Ramos (cell line): ENCODE results near the gene METRN.
"Not testable (repeated sequence)": the region's sequence is repeated elsewhere in the genome, so short reads cannot be mapped to it uniquely, and the experiment has no call there.

Experiments
- in situ Hi-C: fragments of 300-500 bp; cut with MboI; formaldehyde crosslinking; loops from one replicate; pipeline ENCODE4 v1.14.3; 2022; ENCODE audit warnings: low sequenced_read_pairs; ENCODE audit not compliant: unreplicated experiment

METRN gene

DNA sequence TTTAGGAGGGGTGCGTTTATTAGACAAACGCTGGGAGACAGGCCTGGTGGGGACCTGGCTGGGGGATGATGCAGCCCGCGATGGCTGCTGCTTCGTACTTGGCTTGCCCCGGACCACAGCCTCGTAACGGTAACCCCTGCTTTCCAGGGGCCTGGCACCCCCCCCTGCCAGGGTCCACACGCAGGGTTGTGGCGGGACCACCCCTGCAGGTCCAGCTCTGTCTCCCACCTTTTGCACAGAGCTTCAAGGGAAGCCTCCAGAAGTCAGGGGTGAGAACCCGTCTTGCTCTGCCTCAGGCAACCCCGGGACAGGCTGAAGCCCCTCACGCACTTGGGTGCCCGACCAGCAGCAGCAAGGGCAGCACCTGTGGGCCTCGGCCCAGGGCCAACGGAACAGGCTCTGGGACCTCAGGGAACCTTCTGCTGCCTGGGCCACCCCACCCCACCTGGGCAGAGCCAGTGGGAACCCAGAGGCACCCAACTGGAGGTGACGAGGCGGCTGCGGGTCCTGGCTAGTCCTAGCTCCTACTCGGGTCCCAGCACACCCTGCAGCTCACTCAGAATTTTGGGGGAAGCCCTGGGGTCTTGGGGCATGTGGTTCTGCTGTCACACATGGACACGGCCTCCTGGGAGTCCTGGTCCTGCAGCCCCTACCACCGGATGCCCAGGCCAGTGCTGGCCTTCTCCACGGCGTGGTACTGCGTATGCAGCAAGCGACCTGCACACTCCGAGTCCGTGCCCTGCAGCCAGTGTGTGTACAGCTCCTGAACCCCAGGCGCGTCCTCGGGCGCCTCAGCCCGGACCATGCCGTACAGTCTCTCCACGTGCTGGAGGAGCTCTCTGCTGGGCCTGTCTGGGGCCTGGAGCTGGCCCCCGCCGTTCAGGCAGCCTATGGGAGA lies 15.1 kb downstream of the METRN start:
- in situ Hi-C loops = no loop called here

DNA sequence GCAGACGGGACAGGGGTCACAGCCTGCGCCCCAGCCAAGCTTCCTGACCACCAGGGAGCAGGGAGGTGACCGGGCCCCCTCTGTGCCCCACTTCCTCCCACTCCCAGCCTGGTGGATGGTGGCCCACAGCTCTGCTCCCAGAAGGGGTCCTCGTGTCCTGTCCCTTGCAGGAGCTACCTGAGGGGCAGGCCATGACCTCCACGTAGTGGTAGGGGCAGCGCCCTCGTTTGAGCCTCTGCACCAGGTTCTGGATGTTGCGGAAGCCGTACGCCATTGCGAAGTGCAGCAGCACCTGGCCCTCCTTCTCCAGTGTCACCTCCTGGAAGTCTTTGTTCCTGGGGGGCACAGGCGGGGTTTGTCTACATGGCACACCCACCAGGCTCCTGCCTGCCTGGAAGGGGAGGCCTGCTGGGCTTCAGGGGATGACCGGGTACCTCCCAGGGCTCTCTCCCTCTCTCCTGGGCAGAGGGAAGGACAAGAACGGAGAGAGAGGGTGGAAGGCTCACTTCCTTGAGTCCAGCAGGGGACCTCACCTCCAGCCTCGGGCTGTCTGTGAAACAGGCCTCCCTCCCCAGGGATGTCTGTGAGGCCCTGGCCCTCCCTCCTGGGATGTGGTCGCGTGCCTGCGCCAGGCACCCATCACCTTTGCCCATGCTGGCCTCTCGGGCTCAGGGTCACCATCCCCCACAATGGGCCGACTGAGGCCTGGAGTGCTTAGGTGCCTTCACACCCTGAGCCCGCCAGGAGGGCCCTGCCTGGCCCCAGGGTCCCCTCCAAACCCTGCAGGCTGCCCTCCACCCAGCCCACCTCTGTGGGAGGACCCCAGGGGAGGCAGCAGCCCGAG lies 16.0 kb downstream of the METRN start:
- in situ Hi-C loops = no loop called here

DNA sequence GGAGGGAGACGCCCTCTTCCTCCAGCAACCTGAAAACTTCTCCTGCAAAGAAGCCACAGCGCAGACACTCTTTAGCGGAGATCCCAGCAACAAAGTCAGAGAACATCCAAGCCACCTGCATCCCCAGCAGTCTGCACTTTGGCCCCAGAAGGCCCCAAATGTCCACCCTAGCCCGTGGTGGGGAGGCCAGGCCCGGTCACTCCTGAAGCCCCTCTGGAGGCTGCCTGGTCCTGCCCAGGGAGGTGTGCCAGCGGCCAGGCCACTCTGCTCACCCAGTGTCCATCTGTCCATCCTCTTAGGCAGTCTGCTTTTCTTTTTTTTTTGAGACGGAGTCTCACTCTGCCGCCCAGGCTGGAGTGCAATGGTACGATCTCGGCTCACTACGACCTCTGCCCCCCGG lies 17.4 kb downstream of the METRN start:
- in situ Hi-C loops = no loop called here

DNA sequence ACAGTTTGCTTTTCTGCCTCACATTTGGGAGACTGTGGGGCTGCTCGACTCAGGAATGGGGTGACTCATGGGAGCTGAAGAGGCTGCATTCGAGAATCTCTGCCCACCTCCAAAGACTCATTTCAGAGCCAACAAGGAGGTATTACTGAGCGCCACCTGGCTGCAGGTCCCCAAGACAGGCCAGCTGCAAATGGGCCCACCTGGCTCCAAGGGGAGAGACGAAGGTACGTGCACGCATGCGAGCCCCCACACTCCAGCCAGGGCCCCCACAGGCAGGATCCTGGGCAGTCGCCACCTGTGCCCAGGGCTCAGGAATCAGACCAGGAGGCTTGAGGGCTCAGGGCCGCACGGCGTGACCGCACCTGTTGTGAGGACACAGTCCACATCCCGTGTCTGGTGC lies 18.0 kb downstream of the METRN start:
- in situ Hi-C loops = no loop called here

DNA sequence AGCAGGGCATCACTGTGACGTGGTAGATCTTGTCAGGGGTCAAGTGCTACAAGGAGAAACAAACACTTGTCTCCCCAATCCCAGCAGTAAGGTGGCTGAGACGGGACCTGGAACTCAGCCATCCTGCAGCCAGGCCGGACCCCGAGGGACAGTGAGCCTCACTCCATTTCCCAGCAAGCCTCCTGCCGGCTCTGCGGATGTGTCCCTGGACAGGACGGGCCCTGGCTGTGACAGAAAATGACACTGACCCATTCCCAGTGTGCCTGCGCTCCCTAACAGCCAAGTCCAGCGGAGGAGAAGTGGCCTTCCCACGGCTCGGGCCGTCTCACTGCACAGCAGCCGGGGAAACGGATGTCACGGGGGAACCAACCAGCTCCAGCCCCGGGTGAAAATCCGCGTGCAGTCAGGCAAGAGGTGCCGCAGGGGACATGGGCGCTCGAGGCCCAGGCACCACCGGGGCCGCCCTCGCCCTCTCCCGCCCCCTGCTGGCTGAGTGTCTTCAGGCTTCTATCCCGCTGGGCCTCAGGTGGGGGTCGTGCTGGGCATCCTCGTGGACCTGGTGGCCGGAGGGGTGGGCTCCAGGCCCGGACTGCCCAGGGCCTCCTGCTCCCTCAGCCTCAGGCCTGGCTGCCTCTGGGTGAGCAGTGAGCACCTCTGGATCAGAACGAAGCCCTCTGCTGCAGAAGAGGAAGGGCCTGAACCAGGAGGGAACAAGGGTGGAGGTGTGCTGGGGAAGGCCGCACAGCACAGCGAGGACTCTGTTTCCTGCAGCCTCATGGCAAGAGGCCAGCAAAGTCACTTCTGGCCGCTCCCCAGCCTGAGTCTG lies 18.7 kb downstream of the METRN start:
- in situ Hi-C loops = no loop called here

DNA sequence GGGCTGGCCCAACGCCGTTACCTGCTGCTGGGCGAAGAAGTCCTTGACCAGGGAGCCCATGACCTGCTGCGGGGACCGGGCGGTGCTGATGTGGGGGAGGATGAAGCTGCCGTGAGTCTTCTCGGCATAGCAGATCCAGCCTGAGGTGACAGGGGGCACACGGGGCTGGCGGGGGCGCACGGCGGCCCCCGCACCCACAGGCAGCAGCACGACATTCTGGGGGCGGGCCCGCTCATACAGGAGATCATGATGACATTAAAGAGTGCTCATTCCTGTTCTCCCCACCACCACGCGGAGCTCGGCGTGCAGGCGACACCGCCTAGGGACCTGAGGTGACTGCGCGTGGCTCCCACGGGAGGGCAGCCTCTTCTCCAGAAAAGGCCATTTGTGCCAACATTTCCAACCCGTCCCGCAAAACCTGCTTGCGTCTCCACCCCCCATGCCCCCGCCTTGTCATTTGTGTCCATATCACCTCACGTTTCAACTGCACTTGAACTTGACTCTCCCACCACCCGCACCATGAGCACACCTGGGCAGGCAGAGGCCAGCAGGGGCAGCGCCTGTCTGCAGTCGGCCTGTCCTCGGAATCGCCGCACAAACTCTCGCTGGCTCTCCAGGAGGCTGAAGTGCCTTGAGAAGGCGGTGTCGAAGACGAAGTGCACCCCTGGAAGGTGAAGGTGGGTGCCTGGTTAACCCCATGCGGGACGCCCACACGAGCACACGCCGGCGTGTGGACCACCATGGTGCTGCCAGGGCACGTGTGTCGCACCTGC lies 19.5 kb downstream of the METRN start:
- in situ Hi-C loops = no loop called here

DNA sequence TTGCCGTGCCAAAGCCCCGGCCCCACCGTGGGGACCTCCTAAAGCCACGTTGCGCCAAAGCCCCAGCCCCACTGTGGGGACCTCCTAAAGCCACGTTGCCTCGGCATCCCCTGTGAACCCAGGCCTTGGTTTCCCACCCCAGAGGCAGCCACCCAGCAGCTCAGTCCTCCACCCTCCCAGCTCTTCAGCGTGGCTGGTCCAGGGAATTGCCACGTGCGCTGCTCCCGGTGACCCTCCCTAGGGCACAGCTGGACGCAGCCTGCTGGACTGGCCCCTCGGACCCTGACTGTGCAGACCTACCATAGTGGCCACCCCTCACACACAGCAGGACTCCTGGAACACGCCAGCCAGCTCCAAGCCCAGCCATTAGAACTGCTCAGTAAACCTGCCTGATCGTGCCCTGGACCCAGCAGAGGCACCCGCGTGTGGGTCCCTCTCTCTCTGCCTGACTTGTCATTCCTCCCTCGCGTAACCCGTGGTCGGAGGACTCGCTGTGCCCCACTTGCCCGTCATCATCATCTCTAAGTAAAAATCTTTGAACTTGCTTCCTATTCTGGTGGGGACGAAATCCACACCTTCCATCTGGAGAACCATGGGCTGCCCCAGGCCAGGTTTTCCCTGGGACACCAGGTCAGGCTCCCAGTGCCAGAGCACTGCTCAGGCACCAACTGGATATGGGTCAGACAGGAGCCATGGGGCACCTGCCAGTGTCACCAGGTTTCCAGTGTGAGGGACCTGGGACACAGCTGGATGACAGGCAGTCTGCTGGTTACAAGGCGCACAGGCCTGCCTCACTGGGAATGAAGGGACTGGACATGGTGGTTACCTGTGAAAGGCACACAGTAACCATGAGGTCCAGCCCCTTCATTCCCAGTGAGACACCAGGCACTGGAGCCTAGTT lies 20.3 kb downstream of the METRN start:
- in situ Hi-C loops = no loop called here

DNA sequence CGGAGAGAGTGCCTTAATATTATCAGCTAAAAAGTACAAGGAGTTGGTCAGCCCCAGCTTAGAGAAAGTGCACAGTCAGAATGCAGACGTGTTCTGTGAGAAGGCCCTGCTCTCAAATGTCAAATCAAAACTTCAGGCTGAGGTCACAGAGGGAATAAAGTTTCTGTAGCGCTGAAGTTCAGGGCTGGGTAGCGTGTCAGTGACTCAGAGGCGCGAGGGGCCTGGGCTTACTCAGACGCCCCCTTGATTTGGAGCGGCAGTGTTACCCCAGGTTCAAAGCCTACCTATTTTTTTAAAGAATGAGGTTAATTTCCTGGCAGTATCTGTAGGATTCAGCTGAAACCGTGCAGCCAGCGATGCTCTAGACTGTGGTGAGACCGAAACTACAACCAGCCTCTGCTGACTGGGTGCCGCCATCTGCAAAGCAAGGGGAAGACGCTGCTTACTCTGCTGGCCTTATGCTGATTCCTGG lies 21.1 kb downstream of the METRN start:
- in situ Hi-C loops = no loop called here

DNA sequence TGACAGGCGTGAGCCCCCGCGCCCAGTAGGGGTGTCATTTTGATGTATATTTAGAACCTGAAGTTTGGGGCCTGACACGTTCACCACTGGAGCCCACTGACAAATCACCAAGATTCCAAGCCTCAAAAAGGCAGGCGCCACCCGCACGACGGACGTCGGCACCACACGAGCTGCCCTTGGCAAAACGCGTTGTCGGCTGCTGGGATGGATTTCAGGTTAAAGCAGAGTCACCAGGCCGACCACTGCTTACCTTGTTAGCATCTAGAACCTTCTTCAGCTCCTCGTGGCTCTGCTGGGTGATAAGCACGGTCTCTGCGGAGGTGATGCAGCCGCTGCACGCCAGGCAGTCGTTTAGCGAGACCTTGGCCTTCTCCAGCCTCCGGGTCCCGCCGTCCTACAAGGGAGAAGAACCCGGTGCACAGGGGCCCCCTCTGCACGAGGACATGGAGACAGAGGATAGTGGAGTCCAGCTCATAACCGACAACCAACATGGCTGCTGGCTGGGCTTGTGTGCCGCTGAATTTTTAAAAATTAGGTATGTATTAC lies 22.1 kb downstream of the METRN start:
- in situ Hi-C loops = no loop called here

DNA sequence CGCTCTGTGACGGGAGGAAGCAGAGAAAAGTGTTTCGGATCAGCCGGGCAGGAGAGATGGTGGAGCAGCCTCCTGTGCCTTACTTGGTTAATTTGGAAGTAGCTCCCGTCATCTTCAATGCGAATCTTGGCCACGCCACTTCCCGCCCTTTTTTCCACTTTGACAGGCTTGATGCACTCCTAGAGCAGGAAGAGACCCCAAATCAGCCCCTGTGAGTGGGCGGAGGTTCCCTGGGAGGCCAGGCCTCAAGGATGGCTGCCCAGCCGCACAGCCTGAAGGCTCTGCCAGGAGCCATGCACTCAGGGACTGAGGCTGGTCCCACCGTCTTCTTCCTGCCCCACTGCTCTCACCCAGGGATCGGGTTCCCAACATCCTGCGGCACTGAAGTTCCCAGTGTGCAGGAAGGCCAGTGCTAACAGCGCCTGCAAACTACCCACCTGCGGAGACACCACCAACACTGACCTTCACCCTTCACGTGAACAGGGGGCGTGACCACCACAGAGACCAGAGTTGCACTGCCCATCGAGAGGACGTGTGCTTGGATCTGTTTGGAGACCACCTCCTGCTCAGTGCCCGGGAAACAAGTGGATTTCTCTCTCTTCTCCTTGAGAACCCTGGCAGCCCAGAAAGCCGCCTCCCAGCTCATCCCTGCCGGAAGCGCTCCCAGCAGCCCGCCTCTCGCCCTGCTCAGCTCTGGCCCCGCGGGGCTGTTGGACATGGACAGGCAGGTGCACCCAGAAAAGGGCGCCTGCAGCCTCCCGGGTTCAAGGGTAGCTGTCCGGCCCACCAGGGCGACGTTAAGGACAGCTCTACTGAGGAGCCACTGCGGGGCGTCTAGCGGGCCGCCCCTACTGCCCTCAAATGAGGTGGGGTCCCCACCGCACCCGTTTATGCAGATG lies 24.9 kb downstream of the METRN start:
- in situ Hi-C loops = no loop called here

DNA sequence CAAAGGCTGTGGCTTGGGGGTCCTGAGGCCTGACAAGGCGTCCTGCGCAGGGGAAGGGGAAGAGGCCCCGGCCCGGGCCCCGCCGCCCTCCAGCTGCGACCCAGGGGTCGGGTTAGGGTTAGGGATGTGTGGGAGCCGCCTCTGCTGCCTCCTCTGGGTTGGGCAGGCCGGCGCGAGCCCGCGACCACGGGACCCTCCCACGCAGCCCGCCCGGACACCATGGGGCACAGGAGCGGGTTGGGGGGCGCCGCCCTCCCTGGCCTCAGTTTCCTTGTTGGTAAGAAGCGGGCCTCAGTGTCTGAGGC lies 25.5 kb downstream of the METRN start:
- in situ Hi-C loops = no loop called here

DNA sequence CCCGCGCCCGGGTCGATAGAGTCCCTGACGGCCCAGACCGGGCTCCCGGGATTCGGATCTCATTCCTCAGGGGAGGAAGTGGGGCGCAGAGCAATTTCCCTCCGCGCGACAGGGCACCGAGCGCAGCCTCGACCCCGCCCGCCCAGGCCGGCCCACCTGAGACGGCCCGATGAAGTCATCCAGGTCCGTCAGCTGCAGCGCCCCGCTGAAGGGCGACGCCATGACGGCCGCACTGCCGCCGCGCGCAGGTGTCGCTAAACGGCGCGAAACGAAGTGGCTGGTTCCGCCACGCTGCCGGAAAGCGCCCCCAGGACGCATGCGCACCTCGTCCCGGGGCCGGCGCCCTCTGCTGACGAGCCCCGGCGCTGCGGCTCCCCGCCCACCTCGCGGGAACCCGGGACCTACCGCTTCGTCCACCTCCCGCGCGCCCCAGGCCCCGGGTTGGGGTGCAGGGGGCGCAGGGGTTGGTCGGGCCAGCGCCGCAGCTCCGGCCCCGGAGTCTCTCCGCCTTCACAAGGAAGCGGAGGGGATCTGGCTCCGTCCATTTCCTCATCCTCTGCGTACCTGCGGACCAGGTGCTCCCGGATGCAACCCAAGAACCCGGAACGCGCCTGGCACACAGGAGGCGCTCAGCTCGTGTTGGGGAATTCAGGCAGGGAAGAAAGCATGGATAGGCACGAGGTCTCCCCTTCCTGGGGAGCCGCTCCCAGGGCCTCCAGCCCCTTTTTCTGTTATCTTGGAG lies 26.0 kb downstream of the METRN start, which contains the start of gene CIAO3:
TSS of gene CIAO3 (minus strand) at position 234 of the 742 bp plus-strand sequence. CDS start at position 222, 12 bp downstream.
- in situ Hi-C loops = no loop called here

DNA sequence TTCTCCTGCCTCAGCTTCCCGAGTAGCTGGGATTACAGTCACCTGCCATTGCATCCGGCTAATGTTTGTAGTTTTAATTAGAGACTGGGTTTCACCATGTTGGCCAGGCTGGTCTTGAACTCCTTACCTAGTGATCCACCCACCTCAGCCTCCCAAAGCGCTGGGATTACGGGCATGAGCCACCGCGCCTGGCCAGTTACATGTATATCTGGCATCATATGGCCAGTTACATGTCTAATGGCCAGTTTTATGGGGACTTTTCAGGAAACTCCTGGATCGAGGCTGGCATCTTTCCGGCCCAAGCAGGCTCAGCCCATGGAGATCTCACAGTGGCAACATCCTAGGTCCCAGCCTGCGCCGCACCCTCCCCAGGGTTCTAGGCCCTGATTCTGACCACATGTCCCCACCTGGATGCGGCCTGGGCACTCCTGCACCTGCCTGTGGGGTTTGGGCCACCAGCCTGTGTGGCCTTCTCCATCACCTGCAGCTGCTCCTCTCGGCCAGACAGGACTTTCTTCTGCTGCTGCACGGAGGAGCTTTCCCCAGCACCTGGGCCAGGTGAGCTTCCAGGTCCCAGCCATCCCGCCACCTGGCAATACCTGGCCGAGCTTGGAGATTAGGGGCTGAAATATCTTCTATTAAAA lies 27.2 kb downstream of the METRN start:
- in situ Hi-C loops = no loop called here

DNA sequence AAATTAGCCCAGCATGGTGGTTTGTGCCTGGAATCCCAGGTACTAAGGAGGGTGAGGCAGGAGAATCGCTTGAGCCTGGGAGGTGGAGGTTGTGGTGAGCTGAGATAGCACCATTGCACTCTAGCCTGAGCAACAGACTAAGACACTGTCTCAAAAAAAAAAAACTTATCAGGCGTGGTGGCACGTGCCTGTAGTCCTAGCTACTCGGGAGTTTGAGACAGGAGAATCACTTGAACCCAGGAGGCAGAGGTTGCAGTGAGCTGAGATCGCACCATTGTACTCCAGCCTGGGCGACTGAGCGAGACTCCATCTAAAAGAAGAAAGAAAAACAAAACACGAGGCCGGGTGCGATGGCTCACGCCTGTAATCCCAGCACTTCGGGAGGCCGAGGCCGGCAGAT lies 28.0 kb downstream of the METRN start:
- in situ Hi-C loops = not testable (repeated sequence)

DNA sequence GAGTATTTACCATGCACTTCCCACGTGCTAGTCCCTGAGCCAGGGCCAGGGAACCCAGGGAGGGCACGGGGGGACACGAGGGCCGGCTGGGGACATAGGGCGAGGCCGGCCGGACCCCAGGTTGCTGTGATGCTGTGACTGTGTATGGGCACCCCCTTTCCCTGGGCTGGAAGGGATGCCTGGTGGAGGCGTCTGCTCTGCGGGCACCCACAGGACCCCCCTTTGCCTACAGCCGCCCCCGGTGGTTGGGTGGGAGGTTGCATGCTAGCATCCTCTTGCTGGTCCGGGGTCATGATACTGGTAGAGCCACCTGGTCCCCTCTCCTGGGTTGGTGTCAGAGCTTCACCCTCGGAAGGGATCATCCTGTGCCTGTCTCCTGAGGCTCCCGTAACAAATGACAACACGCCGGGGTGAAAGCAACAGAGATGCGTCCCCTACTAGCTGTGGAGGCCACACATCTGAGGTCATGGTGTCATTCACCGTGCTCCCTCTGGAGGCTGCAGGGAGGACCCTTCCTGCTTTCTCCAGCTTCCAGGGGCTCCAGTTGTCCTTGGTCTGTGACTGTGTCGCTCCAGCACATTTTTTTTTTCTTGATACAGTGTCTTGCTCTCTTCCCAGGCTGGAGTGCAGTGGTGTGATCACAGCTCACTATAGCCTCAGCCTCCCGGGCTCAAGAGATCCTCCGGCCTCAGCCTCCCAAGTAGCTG lies 29.0 kb downstream of the METRN start:
- in situ Hi-C loops = no loop called here

DNA sequence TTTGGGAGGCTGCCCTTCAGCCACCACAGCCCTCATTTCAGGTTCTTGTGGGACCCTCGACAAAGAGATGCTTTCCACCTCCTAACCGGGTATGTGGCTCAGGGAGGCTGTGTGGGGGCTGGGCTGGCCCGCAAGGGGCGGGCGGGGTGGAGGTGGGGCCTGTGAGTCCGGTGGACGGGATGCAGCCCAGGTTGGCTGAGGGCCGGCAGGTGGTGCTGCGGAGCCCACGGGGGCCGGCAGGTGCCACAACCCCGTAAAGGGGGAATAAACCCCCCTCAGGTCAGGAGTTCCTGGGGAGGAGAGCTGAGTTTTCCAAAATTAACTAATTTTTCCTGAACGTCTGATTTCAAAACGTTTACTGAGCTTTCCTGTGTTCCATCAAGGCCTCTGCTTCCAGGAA lies 30.8 kb downstream of the METRN start:
- in situ Hi-C loops = no loop called here
